Urothelium cell line (cell line): Measurements from ENCODE around the gene GOPC.

Experiments
- DNase-seq: peaks from one replicate; pipeline ENCODE4 v3.0.0; 2011; ENCODE audit warnings: low spot score, mixed read lengths
- FAIRE-seq: peaks from 2 replicates; lab custom pipeline; 2011; peaks lifted over from hg19 to GRCh38; lab: Jason Lieb, UNC

The GOPC gene

DNA sequence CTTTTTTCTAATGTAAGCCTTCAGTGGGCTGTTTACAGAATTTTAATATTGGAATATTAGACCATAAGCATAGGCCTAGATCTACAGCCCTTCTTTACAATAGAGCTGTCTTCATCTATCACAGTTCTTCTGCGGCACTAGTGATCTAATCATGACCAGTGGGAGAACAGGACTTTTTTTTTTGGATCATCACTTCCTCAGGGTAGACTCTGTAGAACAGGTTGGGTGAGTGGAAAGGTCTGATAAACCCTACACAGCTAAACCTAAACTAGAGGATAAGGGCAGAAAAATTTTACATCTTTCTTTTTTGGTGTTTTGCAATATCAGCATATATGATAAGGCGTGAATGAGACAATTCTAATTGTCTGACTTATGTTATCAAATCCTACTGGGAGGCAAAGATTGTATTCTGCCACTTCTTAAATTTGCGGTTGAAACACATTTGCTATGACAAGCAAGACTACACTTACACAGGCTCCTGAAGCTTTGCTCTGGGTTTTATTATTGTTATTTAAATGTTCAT lies 52.2 kb downstream of the GOPC start:
- DNase-seq (no peak), FAIRE-seq (no peak)

DNA sequence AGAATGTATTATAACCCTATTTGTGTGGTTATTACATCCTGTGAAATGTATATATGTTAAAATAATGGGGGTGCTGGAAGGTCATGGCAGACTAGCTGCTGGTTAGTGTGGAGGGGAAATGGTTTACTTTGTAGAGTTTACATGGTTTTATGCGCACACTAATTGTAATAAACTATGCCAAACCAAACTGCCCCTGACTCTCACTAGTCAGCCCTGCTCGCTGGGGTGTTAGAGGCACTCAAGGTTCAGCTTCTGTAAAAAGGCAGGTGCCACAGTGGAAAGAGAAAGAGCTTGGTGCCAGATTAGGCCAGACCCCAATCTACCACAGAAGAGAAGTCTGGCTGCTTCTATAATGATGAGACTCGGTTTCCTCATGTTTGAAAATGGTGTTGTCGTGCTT lies 52.7 kb downstream of the GOPC start:
- no peak for FAIRE-seq
- DNase-seq, result no peak

DNA sequence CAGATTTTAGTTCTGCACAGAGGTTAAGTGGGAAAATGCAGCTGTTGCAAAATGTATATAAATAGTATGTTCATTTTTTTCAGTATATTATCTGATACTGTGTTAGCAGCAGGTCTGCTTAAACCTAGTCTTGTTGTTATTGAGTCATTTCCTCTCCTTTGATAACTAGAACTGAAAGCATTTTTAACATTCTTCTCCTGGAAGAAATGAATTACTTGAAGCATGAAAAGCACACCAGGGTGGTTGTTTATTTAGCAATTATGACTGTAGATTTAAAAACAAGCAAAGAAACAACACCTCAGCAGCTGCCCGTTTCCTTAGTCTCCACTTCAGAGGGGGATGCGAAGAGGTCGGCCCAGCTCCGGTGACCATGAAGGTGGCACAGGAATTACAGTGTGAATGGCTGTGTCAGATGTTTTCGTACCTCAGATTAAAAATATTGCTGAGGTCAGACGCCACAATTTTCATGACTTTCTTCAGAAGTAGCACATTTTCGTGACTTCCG lies 53.5 kb downstream of the GOPC start:
- DNase-seq, result no peak
- no peak for FAIRE-seq

DNA sequence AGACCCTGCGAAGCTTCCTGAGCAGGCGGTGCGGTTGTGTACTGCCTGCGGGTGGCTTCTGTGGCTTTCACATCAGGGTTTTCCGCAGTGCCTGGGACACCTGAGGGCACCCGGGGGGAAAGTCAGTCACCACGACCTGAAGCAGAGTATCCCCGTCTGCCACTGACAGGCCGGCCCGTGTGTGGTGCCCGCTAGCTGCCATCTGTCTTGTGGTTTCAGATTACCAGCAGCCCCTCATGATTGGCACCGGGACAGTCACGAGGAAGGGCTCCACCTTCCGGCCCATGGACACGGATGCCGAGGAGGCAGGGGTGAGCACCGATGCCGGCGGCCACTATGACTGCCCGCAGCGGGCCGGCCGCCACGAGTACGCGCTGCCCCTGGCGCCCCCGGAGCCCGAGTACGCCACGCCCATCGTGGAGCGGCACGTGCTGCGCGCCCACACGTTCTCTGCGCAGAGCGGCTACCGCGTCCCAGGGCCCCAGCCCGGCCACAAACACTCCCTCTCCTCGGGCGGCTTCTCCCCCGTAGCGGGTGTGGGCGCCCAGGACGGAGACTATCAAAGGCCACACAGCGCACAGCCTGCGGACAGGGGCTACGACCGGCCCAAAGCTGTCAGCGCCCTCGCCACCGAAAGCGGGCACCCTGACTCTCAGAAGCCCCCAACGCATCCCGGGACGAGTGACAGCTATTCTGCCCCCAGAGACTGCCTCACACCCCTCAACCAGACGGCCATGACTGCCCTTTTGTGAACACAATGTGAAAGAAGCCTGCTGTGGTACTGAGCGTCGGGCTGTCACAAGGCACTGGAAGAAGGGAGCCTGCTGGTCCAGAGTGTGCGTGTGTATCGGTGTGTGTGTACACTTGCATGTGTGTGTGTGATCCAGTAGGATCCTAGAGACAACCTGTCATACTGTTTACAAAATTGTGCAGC lies 54.4 kb downstream of the GOPC start:
- DNase-seq (no peak), FAIRE-seq (no peak)

DNA sequence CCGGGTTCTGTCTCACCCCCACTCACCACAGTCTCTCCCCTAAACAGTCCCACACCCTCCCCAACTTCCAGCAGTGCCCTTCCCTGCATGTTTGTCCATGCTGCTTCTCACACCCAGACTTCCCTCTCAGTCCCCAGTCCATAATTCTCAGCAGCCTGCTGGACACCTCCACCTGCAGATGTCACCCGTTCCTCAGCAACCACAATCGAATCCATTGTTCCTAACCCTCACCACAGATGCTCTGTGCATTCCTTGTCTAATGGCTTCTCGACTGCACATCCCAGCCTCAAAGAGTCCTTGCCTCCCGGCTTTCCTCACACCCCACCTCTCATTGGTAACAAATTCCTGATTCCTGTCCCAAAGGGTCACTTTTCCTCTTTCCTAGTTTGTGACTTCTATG lies 55.6 kb downstream of the GOPC start:
- FAIRE-seq (no peak), DNase-seq (no peak)

DNA sequence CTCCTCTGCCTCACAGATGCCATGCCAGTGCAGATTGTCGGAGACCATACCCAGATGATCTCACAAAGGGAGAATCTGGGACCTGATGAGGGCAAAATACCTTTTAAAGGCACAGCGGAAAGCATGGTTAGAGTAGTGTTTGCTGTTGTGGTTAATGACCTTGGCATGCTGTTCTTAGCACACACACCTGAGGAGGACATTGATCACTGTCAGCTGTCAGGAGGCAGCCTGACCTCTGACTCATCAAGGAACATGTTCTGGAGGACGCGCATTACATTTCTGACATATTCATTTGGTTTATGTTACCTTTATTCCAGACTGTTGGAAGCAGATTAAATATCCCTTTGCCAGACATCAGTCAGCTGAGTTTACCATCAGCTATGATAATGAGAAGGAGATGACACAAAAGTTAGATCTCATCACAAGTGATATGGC lies 57.1 kb downstream of the GOPC start:
- no peak for FAIRE-seq
- peak; percentile 64 for DNase-seq

DNA sequence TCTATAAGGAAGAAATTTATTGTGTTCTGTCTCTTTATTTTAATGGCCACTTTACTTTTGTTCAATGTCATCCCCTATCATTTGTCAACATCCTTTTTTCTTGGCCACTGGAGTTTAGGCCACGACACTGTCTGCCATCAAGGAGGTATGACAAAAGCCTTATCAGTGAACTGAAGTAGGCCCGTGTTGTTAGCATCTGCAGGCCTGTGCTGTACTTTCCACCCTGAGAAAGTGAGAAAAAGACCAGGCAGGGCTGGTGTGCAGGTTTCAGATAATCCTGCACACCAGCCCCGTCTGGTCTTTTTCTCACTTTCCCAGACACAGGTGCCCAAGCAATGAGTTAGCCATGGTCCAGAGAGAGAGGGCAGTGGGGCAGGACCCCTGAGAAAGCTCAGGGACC lies 57.6 kb downstream of the GOPC start:
- FAIRE-seq, result no peak

DNA sequence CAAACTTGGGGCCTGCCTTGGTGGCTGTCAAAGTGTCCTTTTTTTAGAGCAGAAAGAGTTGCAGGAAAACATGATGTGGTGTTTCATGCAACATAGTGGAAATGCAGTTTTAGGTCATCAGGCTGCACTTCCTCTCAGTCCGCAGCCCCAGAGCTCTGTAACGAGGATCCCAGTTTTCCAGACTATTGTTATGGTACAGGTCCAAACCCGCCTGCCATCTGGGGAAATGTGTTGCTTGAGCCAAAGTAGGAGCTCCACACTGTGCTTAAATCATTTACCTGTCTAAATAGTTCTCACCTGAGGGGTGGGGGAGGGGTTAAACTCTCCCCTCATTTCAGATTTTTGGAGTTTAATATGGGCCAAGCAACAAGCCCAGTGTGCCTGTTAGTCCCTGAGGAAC lies 59.8 kb downstream of the GOPC start:
- no peak for DNase-seq
- FAIRE-seq, result no peak

More for the DNA sequence above, 57.6 kb downstream of the GOPC start:
- no peak for DNase-seq

DNA sequence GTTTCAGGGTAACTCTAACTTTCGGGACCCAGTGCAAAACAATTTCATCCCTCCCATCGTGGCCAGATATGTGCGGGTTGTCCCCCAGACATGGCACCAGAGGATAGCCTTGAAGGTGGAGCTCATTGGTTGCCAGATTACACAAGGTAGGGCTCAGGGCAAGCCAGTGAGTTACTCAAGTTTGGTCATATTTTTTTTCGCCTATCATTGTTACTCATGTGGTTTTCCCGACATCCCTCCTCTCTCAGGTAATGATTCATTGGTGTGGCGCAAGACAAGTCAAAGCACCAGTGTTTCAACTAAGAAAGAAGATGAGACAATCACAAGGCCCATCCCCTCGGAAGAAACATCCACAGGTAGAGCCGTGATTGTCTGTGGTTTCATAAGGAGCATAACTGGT lies 61.6 kb downstream of the GOPC start:
- FAIRE-seq (no peak), DNase-seq (no peak)

DNA sequence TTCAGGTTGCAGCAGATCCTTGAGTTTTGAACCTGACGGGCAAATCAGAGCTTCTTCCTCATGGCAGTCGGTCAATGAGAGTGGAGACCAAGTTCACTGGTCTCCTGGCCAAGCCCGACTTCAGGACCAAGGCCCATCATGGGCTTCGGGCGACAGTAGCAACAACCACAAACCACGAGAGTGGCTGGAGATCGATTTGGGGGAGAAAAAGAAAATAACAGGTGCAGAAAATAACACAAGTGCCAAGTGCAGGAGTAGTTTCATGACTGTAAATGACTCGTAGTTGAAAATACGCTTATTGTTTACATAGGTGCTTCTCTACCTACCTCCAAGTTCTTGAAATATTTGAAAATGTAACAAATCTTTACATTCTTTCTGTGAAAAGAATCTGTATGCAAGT lies 63.7 kb downstream of the GOPC start:
- no peak for DNase-seq
- no peak for FAIRE-seq

DNA sequence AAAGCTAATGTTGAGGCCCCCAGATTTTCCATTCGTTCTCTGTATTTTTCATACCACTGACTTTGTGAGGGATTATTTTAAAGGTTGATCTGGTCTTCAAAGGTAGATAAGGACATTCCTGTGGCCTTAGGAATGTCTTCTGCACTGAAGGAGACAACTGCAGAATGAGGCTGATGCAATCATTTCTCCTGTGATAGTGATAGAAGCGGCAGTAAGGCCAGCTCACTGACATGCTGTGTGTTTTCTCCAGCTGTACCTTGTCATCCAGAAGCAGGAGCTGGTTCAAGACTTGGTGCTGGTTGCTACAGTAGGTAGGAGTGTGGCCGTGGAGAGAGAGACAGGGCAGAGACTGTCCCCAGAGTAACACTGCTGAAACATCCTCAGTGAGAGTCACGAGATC lies 66.0 kb downstream of the GOPC start:
- DNase-seq (no peak), FAIRE-seq (no peak)

DNA sequence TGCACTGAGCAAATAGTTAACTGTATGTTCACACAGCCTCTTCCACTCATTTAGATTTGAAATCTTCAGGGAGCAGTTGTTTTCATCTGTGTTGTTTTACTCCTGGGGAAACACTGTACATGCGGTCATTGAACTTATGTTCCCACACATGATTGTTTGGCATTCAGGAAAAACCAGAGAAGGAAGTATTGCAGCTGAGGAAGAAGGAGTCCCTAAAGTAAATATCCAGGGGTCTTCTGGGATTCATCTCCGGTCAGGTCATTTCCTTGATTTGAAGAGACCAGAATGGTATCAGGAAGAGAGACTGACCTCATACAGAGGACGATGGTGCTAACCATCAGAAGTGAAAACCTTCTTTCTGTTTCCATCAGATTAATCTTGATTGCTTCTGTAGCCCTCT lies 67.3 kb downstream of the GOPC start:
- FAIRE-seq, result no peak
- no peak for DNase-seq

DNA sequence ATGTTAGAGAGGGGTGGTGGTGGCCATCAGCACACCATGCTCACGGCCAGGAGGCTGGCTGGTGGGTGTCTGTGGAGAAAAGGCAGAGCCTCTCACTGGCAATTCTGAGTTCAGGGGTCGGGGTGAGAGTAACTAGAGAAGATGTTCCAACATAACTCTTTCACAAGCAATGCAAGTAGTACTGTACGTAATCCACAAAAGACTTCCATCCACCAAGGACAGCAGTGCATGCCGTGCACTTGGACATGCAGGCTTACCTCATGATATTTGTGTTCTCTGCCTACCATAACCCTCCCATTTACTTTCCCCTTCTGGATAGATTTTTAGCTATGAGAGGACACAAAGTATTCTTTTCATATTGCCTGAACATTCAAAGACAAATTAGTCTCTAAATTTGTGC lies 68.5 kb downstream of the GOPC start:
- FAIRE-seq (no peak), DNase-seq (no peak)

DNA sequence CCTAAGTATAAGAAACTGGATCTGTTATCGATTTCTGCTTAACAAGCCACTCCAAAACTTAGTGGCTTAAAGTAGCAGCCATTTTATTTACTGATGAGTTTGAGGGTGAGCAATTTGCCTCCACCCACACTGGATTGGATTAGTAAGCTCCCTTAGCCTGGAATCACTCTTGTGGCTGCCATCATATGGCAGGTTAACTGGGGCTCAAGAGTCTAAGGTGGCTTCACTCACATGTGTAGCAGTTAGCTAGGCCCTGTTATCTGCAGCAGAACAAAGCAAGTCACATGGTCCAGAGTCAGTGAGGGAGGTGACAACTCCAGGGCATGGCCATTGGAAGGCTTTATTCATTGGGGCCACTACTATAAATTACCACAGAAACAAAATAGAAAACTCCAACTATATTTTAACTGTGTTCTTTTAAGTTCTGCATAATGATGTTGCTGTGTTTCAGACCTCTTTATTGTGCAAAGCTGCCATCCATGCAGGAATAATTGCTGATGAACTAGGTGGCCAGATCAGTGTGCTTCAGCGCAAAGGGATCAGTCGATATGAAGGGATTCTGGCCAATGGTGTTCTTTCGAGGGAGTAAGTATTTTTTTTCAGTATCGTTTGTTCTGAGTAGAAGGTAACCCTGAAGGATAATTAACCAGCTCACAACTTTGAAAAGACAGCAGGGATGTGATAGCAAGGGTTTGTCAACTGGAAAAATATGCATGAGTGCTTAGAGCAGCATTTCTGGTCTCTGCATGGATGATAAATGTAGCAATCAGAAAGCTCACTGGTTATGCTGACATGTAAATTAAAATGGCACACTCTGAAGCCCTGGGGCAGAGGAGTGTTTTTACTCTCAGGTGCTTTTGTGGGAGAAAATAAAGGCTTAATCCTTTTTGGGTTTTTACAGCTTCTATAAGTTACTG lies 70.2 kb downstream of the GOPC start:
- FAIRE-seq (no peak), DNase-seq (no peak)

DNA sequence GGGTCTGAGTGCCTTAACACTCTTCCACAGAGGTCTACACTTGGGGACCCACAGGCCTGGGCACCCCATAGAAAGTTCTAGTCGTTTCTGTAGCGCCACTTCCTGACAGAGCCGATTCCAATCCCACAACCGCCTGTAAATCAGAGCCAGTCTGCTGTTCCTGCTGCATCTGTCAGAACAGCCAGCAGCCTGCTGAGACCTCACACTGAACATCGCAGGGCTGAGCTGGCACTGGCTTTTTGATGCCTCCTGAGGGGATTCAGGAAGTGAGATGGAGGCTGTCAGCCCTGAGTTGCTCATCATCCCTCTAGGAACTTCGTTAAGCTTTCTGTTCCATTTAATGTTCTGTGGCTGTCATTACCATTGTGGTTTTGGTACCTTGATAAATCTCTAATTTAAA lies 71.0 kb downstream of the GOPC start:
- no peak for DNase-seq

DNA sequence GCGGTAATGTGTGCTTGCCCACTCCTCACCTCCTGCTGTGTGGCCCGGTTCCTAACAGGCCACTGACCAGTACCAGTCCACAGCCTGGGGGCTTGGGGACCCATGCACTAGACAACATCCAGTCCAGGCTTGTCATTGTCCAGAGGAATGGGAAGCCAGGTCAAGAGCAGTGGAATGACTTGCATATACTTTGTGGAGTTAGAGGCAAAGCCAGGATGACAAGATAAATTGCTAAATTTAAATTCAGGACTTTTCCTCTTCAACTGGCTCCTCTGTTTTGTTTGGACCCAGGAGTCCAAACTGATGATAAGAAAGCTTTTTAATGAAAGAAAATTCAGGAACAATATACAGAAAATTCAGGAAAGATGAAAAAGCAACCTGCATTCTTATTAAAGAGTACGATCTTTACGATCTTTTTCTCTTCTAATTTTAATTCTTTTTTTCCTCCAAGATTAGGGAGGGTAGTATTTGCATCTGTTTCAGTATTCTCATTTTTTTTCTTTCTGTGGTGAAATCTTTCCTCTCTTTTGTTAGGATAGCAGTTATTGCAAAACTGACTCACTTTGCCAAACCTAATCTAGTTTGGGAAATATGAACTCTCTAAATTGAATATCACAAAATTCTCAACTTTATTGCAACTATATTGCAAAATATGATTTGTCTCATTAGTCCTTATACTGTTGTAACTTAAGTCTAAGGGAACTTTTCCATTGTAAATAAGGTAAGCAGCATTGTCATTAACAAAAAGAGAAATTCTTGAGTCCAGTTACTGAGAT lies 71.7 kb downstream of the GOPC start:
- FAIRE-seq, result no peak
- DNase-seq, result no peak

More for the DNA sequence above, 71.0 kb downstream of the GOPC start:
- FAIRE-seq, result no peak

DNA sequence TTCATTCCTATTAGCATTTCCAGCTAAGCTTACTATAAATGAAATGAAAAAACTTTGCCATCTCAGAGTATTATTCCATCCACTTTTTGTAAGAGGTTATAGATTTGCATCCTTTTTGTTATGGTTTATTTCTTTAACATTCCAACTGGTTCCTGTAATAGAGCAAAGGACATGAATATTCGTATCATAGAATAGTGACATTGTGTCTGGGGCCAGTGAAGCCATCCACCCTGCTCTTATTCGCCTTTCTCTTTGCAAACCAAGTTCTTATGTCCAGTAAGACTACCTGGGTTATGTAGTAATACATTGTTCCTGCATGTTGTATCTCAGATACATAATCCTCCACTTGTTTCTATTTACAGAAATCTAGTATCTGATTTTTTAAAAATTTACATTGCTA lies 76.7 kb downstream of the GOPC start:
- FAIRE-seq, result no peak
- DNase-seq, result no peak

DNA sequence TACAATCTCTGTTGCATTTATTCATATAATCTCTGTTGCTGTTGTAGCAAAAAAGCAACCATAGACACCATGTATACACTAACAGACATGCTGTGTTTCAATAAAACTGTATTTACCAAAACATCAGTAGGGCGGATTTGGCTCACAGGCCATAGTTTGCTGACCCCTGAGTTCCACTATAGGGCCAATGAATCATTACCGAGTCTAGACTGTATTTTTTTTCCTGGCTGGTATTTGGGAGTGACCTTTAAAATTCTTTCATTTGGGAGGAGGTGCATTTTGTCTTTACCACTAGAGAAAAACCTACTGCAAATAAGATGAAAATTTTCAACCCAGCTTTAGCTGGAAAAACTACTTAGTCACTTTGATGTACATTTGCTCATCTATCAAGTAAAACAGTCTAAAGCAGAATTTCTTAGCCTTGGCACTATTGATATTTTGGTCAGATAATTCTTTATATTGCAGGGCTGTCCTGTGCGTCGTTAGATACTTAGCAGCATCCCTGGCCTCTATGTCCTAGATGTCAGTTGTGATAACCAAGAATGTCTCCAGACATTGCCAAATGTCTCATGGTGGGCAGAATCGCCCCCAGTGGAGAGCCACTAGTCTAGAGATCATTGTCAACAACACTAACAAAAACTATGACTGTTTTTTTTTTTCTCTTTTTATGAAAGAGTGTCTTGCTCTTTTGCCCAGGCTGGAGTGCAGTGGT lies 80.4 kb downstream of the GOPC start:
- FAIRE-seq, result no peak
- no peak for DNase-seq

DNA sequence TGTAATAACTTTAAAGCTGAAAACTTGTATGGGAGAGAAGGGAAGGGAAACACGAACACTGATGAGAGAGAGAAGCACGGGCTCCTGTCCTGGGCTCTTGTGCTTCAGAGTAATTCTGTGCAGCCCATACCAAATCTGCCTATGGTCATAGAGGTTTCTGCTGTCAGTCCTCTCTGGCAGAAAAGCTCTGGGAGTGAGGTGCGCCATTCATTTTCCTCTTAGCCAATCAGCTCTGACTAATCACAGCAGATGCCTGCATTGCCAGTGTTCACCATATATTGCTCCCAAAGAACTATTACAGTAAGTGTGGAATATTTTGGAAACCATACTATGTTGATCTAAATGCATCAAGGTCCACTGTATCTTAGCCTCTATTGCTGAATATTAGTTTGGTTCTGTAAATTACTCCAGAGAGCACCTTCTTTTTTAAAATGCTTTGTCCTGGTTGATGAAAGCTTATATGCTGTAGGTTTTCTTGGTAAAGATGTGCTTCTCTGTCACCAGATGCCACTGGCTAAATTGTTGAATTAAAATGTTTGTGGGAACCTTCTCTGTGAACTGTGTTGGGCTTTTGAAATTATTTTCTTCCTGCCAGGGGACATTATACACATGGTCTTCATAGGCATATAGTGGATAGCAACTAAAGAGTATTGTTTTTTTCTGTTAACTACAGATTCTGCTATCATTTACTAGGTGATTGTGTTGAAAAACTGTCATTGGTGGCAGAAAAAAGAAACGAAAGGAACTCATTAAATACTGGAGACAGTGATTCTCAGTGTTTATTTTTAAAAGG lies 81.5 kb downstream of the GOPC start:
- FAIRE-seq, result no peak
- DNase-seq, result no peak
